GM21526 (cell line): Measurements from ENCODE around the gene CYP27A1.

Experiments used
- ATAC-seq: cut with Tn5 transposase; IDR thresholded peaks from one replicate; pipeline ENCODE4 v1.9.1; 2021; ENCODE audit warnings: moderate library complexity; ENCODE audit not compliant: unreplicated experiment, low FRiP score

Gene CYP27A1

DNA sequence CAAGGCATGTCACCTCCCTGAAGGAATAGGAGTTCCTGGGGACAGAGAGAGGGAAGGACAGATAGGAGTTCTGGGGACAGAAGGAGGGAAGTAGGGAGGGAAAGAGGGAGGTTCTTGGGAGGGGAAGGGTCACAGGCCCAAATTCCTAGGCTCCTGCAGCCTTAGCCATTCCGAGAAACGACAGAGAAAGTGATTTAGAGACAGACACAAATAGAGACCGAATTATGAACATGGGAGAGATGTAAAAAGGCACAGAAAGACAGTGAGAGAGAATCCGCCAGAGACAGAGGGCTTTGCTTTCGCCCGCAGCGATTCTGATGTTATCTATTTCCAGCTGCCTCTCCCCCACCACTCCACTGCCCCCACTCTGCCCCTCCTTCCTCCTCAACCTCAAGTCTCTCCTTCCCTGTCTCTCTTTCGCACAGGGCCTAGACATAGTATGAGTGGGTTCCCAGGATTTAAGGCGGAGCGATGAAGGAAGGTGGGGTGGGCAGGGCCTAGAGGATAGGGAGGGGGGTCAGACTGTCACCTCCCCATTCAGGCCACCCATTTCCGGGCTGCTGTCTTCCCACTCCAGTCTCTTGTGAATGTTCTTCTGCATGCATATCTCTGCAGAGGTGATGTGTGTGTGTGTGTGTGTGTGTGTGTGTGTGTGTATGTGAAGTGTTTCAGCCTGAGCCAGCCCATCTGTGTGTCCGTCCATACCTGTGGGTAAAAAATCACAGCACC, 74.4 kb downstream of the CYP27A1 start:
- ATAC-seq: no peak

DNA sequence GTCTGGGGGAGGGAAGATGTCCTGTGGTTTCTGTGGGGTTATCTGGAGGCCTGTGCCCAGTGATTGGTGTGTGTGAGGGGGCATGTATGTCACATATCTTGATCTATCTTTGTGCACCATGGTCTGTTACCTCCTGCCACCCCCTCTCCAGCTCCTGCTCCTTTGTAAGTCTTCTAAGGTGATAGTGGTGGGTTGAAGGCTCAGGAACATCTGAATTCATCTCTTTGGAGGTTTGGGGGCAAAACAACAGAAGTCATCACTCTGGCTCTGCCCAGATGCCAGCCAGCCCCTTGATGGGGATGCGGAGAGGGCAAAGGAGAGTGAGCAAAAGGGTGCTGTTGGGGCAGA, 74.9 kb downstream of the CYP27A1 start:
- no peak for ATAC-seq

DNA sequence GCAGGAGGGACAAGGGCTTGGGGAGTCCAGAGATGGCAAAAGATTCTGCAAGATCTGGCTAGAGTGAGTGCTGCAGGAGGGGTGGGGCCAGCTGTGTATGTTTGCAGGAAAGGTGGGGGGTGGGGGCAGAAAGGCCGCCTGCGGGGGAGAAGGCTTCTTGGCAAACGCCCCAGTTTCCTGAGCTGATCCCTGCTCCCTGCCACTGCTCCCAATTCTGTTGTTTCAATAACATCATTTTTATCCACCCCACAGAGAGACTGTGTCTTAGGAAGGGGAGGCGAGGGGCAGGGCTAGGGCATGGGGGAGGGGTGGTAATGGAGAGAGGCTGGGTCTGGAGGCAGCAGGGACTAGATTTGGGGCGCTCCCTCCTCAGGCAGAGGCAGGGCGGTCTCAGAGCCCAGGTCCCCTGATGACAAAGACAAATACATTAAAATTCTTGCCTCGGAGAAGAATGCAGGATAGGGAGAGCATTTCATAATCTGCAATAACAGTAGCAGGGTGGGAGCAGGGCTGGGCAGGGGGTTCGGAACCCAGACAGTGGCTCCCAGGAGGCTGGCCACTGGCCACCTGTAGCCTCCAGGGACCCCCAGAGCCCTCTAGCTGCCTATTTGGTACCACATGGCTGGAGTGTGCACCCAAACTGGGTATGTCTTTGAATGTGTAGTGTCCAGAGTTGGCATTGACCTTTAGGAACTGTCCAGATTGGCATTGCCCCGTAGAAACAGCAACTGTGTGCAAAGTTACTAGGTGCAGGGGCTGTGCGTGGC, 75.6 kb downstream of the CYP27A1 start:
- ATAC-seq: no peak

DNA sequence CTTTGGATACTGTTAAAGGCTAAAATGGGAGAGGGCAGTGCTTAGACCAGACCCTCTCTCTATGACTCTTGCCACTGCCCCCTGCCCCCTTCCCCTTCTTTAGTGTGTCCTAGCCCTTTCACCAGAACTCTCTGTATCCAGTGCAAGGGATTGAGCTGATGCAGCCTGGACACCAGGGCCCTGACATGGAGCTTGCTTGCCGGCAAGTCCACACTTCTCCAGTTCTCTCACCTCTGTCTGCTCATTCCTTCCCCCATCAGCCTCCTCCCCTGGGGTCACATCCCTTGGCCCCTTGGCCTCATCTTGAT, 76.1 kb downstream of the CYP27A1 start:
- no peak for ATAC-seq

DNA sequence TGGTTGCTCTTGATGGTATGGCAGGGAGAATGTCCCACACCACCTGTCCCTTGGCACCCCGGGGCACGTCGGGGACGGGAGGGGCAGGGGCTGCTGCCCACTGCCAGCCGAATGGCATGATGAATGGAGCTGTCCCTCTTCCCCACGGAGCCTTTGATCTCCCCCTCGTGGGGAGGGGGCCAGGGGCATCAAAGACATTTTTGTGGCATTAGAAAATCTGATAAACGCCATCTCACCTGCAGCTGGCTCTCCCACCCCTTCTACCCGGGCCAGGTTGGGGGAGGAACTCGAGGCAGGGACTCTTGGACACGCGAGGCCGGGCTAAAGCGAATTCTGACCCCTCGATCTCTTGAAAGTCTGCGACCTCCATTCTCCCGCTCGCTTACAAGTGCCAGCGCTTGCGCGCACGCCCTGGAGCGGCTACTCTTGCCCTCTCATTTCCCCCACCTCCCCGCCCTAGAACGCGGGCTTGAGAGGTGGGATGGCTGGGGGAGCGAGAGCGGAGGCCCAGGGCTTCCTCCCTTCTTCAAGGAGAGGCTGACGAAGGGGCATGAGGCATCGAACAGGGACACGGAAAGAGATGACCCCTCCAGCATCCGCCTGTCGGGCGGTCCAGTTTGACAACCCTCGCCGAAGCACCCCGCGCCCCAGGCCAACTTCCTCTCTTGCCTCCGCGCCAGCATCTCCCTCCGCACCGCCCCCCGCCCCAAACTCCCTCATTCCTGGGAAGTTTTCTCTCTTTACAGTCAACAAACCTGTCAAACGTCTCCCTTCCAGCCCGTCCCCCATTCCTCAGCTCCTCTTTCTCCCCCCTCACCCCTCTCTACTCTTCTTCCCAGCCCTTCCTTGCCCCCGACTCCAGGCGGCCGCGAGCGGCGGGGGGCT, 77.0 kb downstream of the CYP27A1 start:
- ATAC-seq: no peak

DNA sequence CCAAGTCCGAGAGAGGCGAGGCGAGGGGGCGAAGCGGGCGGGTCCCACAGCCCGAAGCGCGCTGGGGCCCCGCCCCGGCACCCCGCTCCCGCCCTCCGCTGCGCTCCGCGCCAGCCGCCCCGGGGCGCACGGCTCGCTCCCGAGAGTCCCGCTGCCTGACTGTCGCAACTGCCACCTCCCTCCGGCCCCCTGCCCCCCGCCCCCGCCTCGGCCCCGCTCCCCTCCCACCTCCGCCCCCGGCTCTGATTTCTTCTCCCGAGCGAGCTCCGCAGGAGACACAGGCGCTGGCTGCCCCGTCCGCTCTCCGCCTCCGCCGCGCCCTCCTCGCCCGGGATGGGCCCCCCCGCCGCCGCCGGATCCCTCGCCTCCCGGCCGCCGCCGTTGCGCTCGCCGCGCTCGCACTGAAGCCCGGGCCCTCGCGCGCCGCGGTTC, 77.6 kb downstream of the CYP27A1 start, which contains the start of gene WNT6:
Gene WNT6, plus strand, starts transcription at position 250 of the 432 bp plus-strand sequence. CDS start 233 bp downstream, outside the sequence.
- no peak for ATAC-seq

DNA sequence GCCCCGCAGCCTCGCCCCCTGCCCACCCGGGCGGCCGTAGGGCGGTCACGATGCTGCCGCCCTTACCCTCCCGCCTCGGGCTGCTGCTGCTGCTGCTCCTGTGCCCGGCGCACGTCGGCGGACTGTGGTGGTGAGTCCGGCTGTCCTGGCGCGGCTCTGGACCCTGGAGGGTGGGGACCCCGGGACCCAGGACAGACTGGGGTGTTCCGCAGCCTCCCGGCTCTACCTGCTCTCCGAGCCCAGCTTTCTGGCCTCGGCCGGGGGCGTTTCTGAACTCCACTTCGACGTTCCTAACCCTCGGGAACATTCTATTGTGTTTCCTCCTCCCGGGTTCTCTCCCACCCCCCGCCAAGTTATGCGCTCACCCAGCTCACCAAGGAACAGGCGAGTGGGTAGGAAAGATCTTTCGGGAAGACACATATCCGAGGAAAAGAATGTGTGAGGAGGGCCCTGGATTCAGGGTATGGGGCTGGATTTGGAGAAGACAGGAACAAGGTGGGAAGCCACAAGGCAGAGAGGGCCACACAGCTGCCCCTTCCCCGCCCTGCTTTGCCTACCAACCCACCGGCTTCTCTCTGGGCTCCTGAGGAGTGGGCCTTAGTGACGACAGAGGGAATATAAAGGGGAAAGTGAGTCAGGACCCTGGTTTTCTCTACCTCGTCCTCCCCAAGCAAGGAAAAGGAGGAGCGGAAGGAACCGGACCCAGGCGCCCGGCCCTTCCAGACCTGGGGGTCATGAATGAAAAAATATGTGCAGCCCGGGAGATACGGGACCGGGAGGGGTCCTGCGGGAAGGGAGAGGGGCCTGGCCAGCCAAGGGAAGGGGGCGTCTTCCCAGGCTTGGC, 78.3 kb downstream of the CYP27A1 start:
- no peak for ATAC-seq

- ATAC-seq: no peak
Observed at GRCh38 chr2:218860950-218861381, 79.0 kb downstream of the CYP27A1 start.

DNA sequence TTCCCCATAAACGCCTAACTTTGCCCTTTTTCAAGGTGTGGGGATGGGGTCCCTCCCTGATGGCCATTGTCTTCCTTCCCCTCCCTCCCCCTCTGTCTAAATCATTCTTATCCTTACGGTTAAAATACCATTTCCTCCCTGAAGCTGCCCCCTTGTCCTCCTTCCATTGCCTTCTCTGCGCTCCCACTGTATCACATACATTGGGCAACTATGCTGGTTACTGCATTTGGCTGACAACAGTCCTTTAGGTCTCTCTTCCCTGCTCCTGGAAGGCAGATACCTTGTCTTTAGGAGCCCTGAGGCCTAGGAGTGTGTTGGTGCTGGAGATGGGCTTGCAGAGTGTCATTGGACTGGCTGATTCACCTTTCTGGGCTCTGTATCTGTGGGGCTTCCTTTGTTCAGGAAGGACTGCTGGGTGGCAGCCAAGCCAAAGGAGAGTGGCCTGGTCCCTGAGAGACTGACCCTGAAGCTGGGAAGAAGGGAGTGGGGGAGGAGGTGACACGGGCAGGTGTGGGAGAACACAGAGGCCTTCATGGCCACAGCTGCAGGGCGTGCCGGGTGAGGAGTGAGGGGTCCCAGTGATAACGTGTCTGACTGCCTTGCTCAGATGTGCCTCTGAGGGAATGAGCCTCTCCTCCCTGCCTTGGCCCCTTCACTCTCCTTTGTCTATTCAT, 79.8 kb downstream of the CYP27A1 start:
- no peak for ATAC-seq

DNA sequence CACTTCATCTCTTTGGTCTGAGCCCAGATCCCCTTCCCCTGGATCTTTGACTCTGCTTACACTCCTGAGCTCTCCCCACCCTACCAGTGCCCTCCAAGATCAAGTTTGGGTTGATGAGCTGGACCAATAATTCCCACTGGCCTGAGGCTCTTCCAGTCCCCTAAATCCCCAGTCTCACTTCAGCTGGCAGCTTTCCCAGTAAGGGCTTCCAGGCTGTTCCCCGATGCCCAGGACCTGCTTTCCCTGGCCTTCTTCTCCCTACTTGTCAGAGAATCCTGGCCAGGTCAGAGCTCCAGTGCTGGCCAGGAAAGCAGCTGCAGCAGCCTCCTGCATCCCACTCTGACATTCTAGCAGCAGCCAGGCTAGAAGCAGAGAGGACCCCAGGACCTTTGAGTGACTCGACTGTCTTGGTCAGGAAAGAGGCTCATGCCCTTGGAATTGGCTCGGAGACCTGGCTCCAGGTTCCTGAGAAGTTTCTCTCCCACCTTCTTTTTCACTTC, 81.1 kb downstream of the CYP27A1 start:
- no peak for ATAC-seq
